Left forelimb (tissue), 1 donor: ENCODE results near the gene PLET1.

Source experiments
- DNase-seq: peaks from one replicate; pipeline ENCODE4 v3.0.0-alpha.2; 2018; ENCODE audit warnings: low spot score

The PLET1 gene

DNA sequence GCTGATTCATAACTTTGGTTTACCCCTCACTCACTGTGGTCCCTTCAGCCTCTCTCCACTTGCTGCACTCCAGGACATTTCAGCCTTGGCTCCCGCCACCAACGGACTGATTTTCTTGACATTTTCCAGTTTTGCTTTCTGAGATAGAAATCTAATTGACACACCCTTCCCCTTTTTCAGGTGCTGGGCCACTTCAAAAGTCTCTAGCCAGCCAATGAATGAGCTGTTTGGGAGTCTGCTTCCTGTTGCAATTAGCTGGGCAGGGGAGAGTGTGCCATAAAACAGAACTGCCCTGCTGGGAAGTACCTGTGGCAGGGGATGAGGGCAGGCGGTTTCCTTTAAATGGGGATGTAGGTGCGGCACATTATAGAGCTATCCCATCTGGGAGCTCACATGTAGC lies 21.1 kb upstream of the PLET1 start:
- no peak for DNase-seq

GRCh38 chr11:112280268-112281126 lies 19.8 kb upstream of the PLET1 start:
- DNase-seq = peak; percentile 80

DNA sequence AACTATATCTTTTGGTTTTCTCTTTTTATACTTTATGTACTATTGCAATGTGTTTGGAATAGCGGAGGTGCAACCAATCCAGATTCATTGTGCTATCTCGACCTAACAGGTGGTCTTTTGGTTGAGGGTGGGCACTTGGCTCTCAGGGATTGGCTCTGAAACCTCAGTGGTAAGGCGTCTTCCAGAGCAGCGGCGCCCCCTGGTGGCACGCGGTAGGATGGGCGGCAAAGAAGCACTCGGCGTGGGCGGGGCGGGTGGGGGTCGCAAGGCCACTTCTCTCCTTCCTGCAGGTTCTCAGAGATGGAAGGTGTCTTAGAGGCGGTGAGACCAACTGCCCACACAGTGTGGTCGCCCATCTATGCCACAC lies 19.2 kb upstream of the PLET1 start:
- DNase-seq = peak; percentile 81

DNA sequence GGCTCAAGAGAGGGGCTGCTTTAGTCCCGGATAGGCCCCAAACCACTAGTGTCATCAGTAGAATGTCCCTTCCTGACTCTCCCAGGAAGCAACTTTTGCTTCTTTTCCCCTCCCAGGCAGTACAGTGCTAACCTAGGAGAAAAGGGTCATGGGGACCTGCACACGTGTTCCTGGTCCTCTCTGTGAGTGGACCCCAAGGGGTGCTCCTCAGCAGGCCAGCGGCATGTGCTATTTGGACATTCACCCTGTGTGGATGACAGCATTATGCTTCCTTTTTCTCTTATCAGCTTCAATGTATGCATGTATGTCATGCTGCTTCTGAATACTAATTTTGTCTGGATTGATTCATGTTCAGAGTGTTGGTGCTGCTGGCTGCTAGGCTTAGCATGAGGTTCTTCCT lies 18.1 kb upstream of the PLET1 start:
- DNase-seq = no peak

- no peak for DNase-seq
Observed at GRCh38 chr11:112277941-112278340, 17.3 kb upstream of the PLET1 start.

DNA sequence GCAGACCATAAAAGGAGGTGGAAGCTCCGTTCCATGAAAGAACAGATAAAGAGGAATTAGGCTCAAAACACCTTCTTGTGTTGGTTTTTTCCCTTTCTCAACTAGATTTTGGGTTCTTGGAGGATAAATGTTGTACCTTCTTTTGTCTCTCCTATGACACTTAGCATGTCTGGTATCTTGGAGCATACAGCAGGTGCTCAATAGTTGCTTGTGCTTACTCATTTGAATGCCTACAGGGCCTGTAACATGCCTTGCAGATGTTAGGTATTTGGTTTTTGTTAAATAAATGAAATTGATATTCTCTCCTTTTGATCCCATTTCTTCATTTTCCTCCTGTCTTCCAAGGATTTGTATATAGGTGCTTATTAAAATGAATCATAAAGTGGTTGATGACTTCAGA lies 16.4 kb upstream of the PLET1 start:
- DNase-seq = no peak

DNA sequence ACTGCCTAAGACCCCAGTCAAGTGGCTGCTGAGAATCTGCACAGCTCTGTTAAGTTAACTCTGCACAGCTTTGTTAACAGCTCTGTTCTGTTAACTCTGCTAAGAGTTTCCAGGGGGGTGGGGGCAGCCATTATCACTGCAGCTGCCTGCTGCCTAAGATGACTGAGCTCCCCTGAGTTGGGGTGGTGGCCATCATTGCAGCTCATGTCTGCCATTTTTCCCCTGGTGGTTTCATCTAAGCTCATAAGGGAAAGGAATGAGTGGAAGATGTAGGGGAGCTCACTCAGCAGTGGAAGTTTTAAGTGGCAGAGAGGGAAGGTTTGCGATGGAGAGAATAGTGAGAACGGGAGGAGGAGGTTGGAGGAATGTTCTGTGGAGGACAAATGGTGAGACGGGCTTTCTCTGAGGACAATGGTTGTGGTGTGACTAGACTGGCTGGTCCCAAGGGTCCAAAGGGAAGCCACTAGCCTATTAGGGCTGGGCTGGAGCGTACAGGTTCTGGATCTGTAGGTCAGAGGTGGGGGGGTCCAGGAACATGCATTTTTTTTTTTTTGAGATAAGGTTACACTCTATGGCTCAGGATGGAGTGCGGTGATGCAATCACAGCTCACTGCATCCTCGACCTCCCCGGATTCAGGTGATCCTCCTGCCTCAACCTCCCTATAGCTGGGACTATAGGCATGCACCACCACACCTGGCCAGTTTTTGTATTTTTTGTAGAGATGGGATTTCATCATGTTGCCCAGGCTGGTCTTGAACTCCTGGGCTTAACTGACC lies 13.5 kb upstream of the PLET1 start:
- DNase-seq = no peak

DNA sequence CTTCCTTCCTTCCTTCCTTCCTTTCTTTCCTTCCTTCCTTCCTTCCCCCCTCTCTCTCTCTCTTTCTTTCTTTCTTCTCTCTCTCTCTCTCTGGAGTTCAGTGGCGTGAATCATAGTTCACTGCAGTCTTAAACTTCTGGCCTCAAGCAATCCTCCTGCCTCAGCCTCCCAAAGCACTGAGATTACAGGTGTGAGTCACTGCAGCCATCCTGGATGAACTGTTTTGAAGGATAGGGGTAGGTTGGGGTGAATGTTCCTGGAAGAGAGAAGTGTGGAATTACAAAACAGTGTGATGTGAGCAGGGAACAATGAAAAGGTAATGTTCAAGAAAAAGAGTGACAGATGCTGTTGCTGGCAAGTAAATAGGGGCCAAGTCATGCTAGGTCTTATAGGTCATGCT lies 12.4 kb upstream of the PLET1 start:
- DNase-seq = no peak

DNA sequence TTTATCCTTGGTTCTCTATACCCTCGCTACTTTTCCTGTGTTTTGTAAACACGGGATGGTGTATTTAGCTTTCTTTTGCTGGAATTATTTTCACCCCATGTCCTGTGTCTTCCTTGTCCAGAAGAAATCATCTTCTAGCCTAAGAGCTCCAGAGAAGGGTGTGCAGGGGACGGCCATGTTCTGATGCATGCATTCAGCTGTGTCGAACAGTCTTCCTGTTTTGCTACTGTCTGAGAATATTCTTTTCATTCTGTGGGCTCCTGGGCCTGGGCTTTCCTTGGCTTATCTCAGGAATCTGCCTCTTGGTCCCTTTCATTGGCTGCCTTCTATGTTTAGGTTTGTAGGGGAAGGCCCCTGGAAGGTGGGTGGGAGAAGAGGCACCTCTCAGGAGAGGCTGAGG lies 10.6 kb upstream of the PLET1 start:
- no peak for DNase-seq

GRCh38 chr11:112270551-112271180 lies 10.0 kb upstream of the PLET1 start:
- no peak for DNase-seq

- no peak for DNase-seq
Observed at GRCh38 chr11:112269139-112269538, 8.5 kb upstream of the PLET1 start.

DNA sequence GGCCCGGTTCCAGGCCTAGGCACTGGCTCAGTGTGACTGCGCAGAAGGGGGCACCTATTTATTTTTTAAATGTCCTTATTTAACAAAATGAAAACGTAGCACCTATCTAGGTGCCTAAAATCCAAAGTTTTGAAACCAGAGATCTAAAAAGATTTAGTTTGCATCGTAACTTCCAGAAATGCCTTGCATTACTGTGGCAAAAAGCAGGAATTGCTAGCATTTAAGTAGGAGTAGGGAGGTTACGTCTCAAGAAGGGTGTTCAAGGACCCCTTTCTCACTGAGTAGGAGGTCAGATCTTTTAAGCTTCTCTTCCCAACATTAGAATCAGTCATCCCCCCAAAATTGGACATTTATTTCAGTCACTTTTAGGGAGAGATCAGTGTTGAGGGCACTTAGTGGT lies 7.7 kb upstream of the PLET1 start:
- DNase-seq = no peak

DNA sequence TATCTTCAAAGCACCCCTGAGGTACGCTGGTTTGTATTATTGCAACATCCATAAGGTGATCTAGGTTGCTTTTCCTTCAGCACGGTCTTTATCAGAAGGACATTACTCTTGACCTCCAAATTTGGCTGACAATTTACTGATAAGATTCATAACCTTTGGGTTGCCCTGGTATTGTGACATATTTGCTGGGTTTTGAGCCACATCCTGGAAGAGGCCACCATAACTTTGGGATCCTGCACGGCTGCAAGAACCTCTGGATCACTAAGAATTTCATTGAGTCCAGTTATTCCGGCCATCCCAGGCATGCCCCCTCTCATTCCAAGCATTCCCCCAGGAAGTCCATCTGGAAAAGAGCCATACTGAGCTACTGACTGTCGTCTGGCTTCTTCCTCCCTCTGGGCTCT lies 6.5 kb upstream of the PLET1 start:
- DNase-seq = no peak

DNA sequence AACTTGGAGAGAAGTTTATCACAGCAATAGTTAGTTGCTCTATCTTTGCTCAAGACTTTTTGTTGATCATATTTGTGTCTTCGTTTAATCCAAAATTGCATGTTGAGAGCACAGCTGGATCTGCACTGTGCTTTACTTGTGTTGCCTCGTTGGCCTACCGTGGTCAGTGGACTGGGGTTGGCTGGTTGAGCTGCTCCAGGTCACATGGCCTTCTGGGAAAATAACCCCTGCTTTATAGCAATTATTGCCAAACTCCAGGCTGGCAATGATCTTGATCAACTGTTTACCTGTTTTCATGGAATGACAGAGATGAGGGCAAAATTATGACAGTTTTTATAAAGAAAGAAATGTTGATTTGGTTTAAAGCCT lies 5.7 kb upstream of the PLET1 start:
- DNase-seq = no peak

- no peak for DNase-seq
Observed at GRCh38 chr11:112265659-112266409, 5.2 kb upstream of the PLET1 start.

DNA sequence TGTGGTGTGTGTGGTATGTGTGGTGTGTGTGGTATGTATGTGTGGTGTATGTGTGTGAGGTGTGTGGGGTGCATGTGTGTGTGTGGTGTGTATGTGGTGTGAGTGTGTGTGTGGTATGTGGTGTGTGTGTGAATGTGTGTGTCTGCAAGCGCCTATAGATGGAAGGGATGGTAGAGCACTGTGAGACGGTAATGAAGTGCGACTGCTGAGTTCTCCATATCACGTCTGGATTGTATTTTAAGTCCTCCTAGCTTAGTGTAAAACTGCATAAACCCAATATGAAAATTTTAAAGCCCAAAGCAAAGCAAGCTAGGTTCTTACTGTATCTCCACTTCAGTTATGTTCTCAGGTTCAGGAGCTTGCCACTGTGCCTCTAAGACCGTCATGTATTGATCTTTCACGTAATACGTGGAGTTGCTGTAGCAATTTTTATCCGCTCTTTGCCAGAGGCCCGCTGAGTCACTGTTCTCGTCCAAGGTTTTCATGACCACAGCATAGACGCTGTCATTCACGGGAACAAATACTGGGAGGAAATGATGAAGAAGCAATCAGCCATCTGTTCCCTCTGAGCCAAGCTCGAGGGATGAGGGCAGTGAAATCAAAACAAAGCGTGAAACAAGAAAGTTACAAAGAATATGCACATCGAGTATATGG lies 5.5 kb downstream of the PLET1 start:
- DNase-seq = no peak

DNA sequence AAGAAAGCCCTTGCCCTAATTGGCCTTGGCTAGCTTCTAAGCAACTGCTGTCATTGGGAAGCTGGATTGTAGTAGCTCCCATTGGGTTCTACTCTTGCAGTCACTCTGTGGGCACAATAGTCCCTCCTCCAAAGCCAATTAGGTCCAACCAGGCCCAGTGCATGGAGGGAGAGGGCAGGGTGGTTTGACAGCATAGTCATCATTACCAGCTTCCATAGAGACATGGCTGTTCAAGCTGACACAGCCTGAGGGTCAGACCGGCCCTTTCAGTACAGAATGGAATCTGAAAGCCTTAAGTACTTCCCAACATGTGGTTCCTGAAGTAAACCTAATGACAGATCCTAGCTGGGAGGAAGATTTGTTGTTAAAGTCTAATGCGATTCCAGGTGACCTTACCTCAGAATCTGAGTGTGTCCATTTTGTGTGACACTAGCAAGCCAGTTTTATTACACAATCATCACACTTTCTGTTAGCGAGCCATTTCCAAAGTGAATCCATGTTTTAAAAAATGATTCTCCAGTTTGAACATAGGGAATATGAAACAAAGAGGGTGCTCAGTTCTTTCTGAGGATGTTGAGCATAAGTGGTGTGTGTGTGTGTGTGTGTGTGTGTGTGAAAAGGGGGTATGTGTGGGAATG lies 6.9 kb downstream of the PLET1 start:
- DNase-seq = no peak

DNA sequence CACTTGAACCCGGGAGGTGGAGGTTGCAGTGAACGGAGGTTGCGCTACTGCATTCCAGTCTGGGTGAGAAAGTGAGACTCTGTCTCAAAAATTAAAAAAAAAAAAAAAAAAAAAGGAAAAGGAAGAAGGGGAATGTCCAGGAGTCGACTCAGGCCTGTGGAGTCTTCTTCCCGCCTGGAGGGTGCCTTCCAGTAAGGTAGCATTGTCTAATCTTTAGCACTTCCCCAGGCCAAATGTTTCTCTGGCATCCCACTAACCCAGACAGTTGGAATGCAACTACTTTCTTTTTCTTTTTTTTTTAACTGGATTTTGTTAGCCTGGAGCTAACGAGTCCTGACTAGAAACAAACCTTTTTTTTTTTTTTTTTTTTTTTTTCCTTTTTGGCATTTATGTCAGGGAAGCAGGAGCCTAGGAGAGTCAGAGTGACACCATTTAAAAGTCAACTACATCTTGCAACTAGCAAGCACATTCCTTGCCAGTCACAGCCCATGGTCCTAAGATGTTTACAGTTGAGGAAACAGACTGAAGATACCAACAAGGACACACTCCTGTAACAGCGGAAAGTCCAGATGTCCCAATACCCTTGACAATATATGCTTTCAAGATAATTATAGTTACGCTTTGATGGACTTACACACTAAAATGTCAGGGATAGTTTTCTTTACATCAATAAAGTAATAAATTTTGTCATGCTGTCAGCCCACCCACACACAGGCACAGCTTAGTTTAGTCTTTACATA lies 10.6 kb downstream of the PLET1 start:
- DNase-seq = no peak

DNA sequence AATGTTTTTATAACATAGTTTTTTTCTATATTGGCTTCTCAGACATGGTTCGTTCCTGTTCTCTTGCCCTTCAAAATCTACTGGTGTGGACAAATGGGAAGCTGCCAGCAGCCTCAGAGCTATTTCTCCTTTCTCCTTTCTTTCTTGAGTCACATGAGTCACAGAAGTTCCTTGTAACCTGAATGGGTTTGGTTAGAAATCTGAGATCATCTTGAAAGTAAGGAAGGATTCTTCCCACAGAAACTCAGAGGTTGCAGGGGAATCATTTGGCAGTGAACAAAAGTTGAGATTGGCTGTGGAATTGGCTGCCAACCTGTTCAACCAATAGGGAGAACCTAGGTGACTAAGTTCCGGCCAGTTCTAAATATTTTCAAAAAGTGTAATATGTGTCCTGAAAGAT lies 12.5 kb downstream of the PLET1 start:
- DNase-seq = no peak

GRCh38 chr11:112247201-112247600 lies 13.5 kb downstream of the PLET1 start:
- no peak for DNase-seq

DNA sequence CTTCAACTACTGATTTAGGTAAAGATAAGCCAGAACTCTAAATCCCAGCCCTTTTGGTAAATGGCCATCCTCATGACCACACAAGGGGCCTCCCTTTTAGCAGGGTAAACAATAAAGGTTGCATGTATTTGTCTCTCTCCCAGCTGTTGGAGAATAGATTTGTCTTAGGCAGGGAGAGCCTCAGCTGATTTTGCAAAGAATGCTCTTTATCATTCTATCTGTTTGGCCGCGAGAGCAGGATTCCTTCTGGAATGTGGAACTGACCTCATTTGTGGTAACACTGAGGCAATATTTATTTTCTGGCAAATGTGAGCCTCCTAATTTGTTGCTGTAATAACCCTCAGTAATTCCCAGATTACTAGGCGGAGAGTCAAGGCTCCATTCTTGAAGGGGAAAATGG lies 19.2 kb downstream of the PLET1 start:
- no peak for DNase-seq
